ENCODE measurements around the gene CEBPA. TPM values are rescaled to one million over a fixed set of nuclear protein-coding genes. Genes with fewer than 3 reads are reported as not detected.

The CEBPA gene
- total and polyA plus RNA-seq, 2 donors (not counting 1 experiment from before 2014, with no cell fraction given) = 0.17 TPM; not detected in 1

GRCh38 chr19:33339016-33339984 lies 37.0 kb upstream of the CEBPA start:
- no peaks in the 10 kb centered on the region for H3K36me3 ChIP-seq (ENCODE audit: control insufficient read depth, insufficient read depth, low read length)
- H3K27me3 ChIP-seq (ENCODE audit: control insufficient read depth, insufficient read depth, low read length) = peaks cover 4% of the 10 kb centered on the region
- H3K27ac ChIP-seq (ENCODE audit: insufficient read depth, low read length) = no peak overlapping the region
- H4K20me1 ChIP-seq (ENCODE audit: control insufficient read depth, extremely low read depth, insufficient read depth, low read length) = peaks cover 2% of the 10 kb centered on the region
- TF ChIP-seq EZH2 (IDR thresholded peaks at IDR 0.05; ENCODE audit: low read length, missing control alignments) (no peak), CTCF (conservative IDR thresholded peaks at IDR 0.05 in 1 of 2, IDR thresholded peaks at IDR 0.05 in 1 of 2; ENCODE audit: low read depth in 1 of 2, low read length in 2 of 2) (no peak)
- H3K9me3 ChIP-seq (ENCODE audit: control insufficient read depth, insufficient read depth, low read depth, low read length) = no peaks in the 10 kb centered on the region
- H2AFZ ChIP-seq (ENCODE audit: low read length) = no peak overlapping the region
- no peak overlapping the region for H3K9ac ChIP-seq (ENCODE audit: insufficient read depth, low read length)
- no peak for DNase-seq (ENCODE audit: low read depth in 2 of 2)
- H3K4me3 ChIP-seq (replicated peaks in 1 of 4; ENCODE audit: control extremely low read depth in 1 of 4, insufficient read depth in 1 of 4, low read depth in 3 of 4, low read length in 4 of 4) = no peak overlapping the region
- H3K79me2 ChIP-seq (ENCODE audit: control insufficient read depth, insufficient read depth, low read length) = no peaks in the 10 kb centered on the region
- no peaks in the 10 kb centered on the region for H3K4me1 ChIP-seq (ENCODE audit: control insufficient read depth, extremely low read depth, insufficient read depth, low read length)
- no peak overlapping the region for H3K4me2 ChIP-seq (ENCODE audit: extremely low read depth, insufficient read depth, low read length)

- H2AFZ ChIP-seq (ENCODE audit: low read length) = no peak overlapping the region
- H3K9me3 ChIP-seq (ENCODE audit: control insufficient read depth, insufficient read depth, low read depth, low read length) = no peaks in the 10 kb centered on the region
- H3K27me3 ChIP-seq (ENCODE audit: control insufficient read depth, insufficient read depth, low read length) = no peaks in the 10 kb centered on the region
- H3K36me3 ChIP-seq (ENCODE audit: control insufficient read depth, insufficient read depth, low read length) = no peaks in the 10 kb centered on the region
- TF ChIP-seq CTCF (conservative IDR thresholded peaks at IDR 0.05 in 1 of 2, IDR thresholded peaks at IDR 0.05 in 1 of 2; ENCODE audit: low read depth in 1 of 2, low read length in 2 of 2) (no peak), EZH2 (IDR thresholded peaks at IDR 0.05; ENCODE audit: low read length, missing control alignments) (no peak)
- no peak for DNase-seq (ENCODE audit: low read depth in 2 of 2)
- no peak overlapping the region for H3K4me3 ChIP-seq (replicated peaks in 1 of 4; ENCODE audit: control extremely low read depth in 1 of 4, insufficient read depth in 1 of 4, low read depth in 3 of 4, low read length in 4 of 4)
- H3K4me1 ChIP-seq (ENCODE audit: control insufficient read depth, extremely low read depth, insufficient read depth, low read length) = no peaks in the 10 kb centered on the region
- H4K20me1 ChIP-seq (ENCODE audit: control insufficient read depth, extremely low read depth, insufficient read depth, low read length) = no peaks in the 10 kb centered on the region
- H3K79me2 ChIP-seq (ENCODE audit: control insufficient read depth, insufficient read depth, low read length) = no peaks in the 10 kb centered on the region
- H3K9ac ChIP-seq (ENCODE audit: insufficient read depth, low read length) = no peak overlapping the region
- H3K4me2 ChIP-seq (ENCODE audit: extremely low read depth, insufficient read depth, low read length) = no peak overlapping the region
- H3K27ac ChIP-seq (ENCODE audit: insufficient read depth, low read length) = no peak overlapping the region
These were observed 33.1 kb upstream of the CEBPA start for GRCh38 chr19:33335446-33335845.

GRCh38 chr19:33334271-33334670 lies 31.9 kb upstream of the CEBPA start:
- Histone ChIP-seq H3K9ac (ENCODE audit: insufficient read depth, low read length) (no peak overlapping the region), H2AFZ (ENCODE audit: low read length) (no peak overlapping the region), H3K27ac (ENCODE audit: insufficient read depth, low read length) (no peak overlapping the region), H3K27me3 (ENCODE audit: control insufficient read depth, insufficient read depth, low read length) (no peaks in the 10 kb centered on the region), H3K79me2 (ENCODE audit: control insufficient read depth, insufficient read depth, low read length) (no peaks in the 10 kb centered on the region), H3K4me3 (replicated peaks in 1 of 4; ENCODE audit: control extremely low read depth in 1 of 4, insufficient read depth in 1 of 4, low read depth in 3 of 4, low read length in 4 of 4) (no peak overlapping the region), H3K9me3 (ENCODE audit: control insufficient read depth, insufficient read depth, low read depth, low read length) (no peaks in the 10 kb centered on the region), H3K4me2 (ENCODE audit: extremely low read depth, insufficient read depth, low read length) (no peak overlapping the region), H3K36me3 (ENCODE audit: control insufficient read depth, insufficient read depth, low read length) (no peaks in the 10 kb centered on the region), H3K4me1 (ENCODE audit: control insufficient read depth, extremely low read depth, insufficient read depth, low read length) (no peaks in the 10 kb centered on the region), H4K20me1 (ENCODE audit: control insufficient read depth, extremely low read depth, insufficient read depth, low read length) (no peaks in the 10 kb centered on the region)
- DNase-seq (ENCODE audit: low read depth in 2 of 2) = no peak
- TF ChIP-seq EZH2 (IDR thresholded peaks at IDR 0.05; ENCODE audit: low read length, missing control alignments) (no peak), CTCF (conservative IDR thresholded peaks at IDR 0.05 in 1 of 2, IDR thresholded peaks at IDR 0.05 in 1 of 2; ENCODE audit: low read depth in 1 of 2, low read length in 2 of 2) (no peak)

All from fibroblast of lung (primary cell).